Left ventricle myocardium inferior (tissue), 1 donor: ENCODE results near the gene BFAR. TPM values are rescaled to one million over a fixed set of nuclear protein-coding genes. Genes with fewer than 3 reads are reported as not detected.
"Not testable (repeated sequence)": the region's sequence is repeated elsewhere in the genome, so short reads cannot be mapped to it uniquely, and the experiment has no call there.

Source experiments
- DNase-seq: peaks from one replicate; pipeline ENCODE4 v3.0.0-alpha.2; 2020
- H3K27ac ChIP-seq: fragments of 200-600 bp; replicated peaks from 2 replicates; pipeline ENCODE4 v1.8.0; 2021
- H3K27me3 ChIP-seq: fragments of 200-600 bp; 2 replicates; pipeline ENCODE4 v1.8.0; 2021; ENCODE audit warnings: low read depth
- H3K36me3 ChIP-seq: fragments of 200-600 bp; 2 replicates; pipeline ENCODE4 v1.8.0; 2021
- H3K4me1 ChIP-seq: fragments of 200-600 bp; 2 replicates; pipeline ENCODE4 v1.8.0; 2021
- H3K4me3 ChIP-seq: fragments of 200-600 bp; 2 replicates; pipeline ENCODE4 v1.8.0; 2021; ENCODE audit warnings: mild to moderate bottlenecking, moderate library complexity
- H3K9me3 ChIP-seq: fragments of 200-600 bp; replicated peaks from 2 replicates; pipeline ENCODE4 v1.8.0; 2021
- CTCF ChIP-seq: fragments of 200-600 bp; IDR thresholded peaks from 2 replicates; pipeline ENCODE4 v1.8.0; 2021; ENCODE audit warnings: antibody characterized with exemption, mild to moderate bottlenecking, borderline replicate concordance
- intact Hi-C: fragments of 100-400 bp; cut with micrococcal nuclease; formaldehyde crosslinking; loops from one replicate; pipeline ENCODE4 v1.11.0; 2022
- total RNA-seq: library from RNA; stranded (reverse); fragmentation: NEBNext Ultra II Directional; extraction: Animal tissue kit (Norgen Biotek cat#: 25700); gene quantifications from one replicate; pipeline ENCODE4 v1.2.1, GENCODE V29; 2021
- donor health status: DM: no; HTN: yes; CAD: no; lungs with severe emphysema.

The BFAR gene
- total RNA-seq, 1 donor from 2014 or later, result 28.6 TPM

- no peaks in the 10 kb centered on the region for H3K27me3 ChIP-seq
- no peak for TF ChIP-seq CTCF
- peak within 1 kb of the TSS; percentile 80 for H3K4me3 ChIP-seq
- H3K9me3 ChIP-seq, result no peaks in the 10 kb centered on the region
- intact Hi-C loops, result no loop called here
- H3K4me1 ChIP-seq, result peaks cover 62% of the 10 kb centered on the region
- H3K27ac ChIP-seq, result peak within 1 kb of the TSS; percentile 87
- peaks cover 30% of the 10 kb centered on the region for H3K36me3 ChIP-seq
- peak; percentile 95 for DNase-seq
These were observed 2.7 kb upstream of the BFAR start, which contains the start of gene PARN for GRCh38 chr16:14629919-14630619. Gene PARN, minus strand, starts transcription at chr16:14630260. Its CDS starts 135 bp downstream, at chr16:14630125.

GRCh38 chr16:14630620-14631330 is 2.0 kb upstream of the BFAR start:
- Histone ChIP-seq H3K4me1 (peaks cover 69% of the 10 kb centered on the region), H3K36me3 (peaks cover 23% of the 10 kb centered on the region), H3K27ac (peak overlapping the region; percentile 87), H3K4me3 (peak overlapping the region; percentile 80)
- DNase-seq, H3K27me3 ChIP-seq, intact Hi-C loops, H3K9me3 ChIP-seq: not testable (repeated sequence)

- H3K27ac ChIP-seq, result peak overlapping the region; percentile 93
These were observed 1.6 kb downstream of the BFAR start for GRCh38 chr16:14634389-14634725.

GRCh38 chr16:14635395-14636165 is 2.8 kb downstream of the BFAR start:
- no peaks in the 10 kb centered on the region for H3K27me3 ChIP-seq
- DNase-seq, result no peak
- intact Hi-C loops, result no loop called here
- no peak overlapping the region for H3K27ac ChIP-seq
- H3K9me3 ChIP-seq, result no peaks in the 10 kb centered on the region
- TF ChIP-seq CTCF, result no peak
- H3K4me3 ChIP-seq, result no peak overlapping the region
- peaks cover 18% of the 10 kb centered on the region for H3K36me3 ChIP-seq
- H3K4me1 ChIP-seq, result peaks cover 74% of the 10 kb centered on the region

More at GRCh38 chr16:14634389-14634725, 1.6 kb downstream of the BFAR start:
- TF ChIP-seq CTCF, result no peak
- Histone ChIP-seq H3K36me3 (peaks cover 16% of the 10 kb centered on the region), H3K27me3 (no peaks in the 10 kb centered on the region), H3K9me3 (no peaks in the 10 kb centered on the region), H3K4me1 (peaks cover 84% of the 10 kb centered on the region), H3K4me3 (peak overlapping the region; percentile 88)
- DNase-seq, result no peak
- intact Hi-C loops, result no loop called here

- peaks cover 24% of the 10 kb centered on the region for H3K36me3 ChIP-seq
- intact Hi-C loops, H3K4me3 ChIP-seq, H3K27me3 ChIP-seq, H3K27ac ChIP-seq, DNase-seq, H3K9me3 ChIP-seq: not testable (repeated sequence)
- H3K4me1 ChIP-seq, result peaks cover 66% of the 10 kb centered on the region
These were observed 3.6 kb downstream of the BFAR start for GRCh38 chr16:14636179-14636950.

- H3K4me3 ChIP-seq, H3K27me3 ChIP-seq, intact Hi-C loops, H3K9me3 ChIP-seq, DNase-seq, H3K27ac ChIP-seq: not testable (repeated sequence)
- peaks cover 24% of the 10 kb centered on the region for H3K36me3 ChIP-seq
- H3K4me1 ChIP-seq, result peaks cover 61% of the 10 kb centered on the region
These were observed 4.1 kb downstream of the BFAR start for GRCh38 chr16:14636951-14637240.
